Measurements from ENCODE around the gene NKD2. TPM values are rescaled to one million over a fixed set of nuclear protein-coding genes. Genes with fewer than 3 reads are reported as not detected.

The NKD2 gene
- total and polyA plus RNA-seq, 10 donors = 1.4 to 52.3 (median 14.9) TPM

GRCh38 chr5:1064383-1065142 lies 56.0 kb downstream of the NKD2 start:
- no peak for DNase-seq
- no peak overlapping the region for H3K27ac ChIP-seq
- intact Hi-C loops (cut with DNase I; ENCODE audit: low total_unique reads) = no loop called here
- WGBS, 5 donors = 87 to 91% (median 90%) methylated on average over 47 to 49 of the region's 49 CpGs
- peaks cover 0 to 3% (median 0%) of the 10 kb centered on the region in 6 donors for H3K4me1 ChIP-seq
- no peak overlapping the region for H3K4me3 ChIP-seq
- H3K9me3 ChIP-seq = no peaks in the 10 kb centered on the region
- peaks cover 0 to 97% (median 69%) of the 10 kb centered on the region in 6 donors for H3K36me3 ChIP-seq
- TF ChIP-seq, protein P1, sequence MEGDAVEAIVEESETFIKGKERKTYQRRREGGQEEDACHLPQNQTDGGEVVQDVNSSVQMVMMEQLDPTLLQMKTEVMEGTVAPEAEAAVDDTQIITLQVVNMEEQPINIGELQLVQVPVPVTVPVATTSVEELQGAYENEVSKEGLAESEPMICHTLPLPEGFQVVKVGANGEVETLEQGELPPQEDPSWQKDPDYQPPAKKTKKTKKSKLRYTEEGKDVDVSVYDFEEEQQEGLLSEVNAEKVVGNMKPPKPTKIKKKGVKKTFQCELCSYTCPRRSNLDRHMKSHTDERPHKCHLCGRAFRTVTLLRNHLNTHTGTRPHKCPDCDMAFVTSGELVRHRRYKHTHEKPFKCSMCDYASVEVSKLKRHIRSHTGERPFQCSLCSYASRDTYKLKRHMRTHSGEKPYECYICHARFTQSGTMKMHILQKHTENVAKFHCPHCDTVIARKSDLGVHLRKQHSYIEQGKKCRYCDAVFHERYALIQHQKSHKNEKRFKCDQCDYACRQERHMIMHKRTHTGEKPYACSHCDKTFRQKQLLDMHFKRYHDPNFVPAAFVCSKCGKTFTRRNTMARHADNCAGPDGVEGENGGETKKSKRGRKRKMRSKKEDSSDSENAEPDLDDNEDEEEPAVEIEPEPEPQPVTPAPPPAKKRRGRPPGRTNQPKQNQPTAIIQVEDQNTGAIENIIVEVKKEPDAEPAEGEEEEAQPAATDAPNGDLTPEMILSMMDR (IDR thresholded peaks at IDR 0.05 in 8 of 11, conservative IDR thresholded peaks at IDR 0.05 in 3 of 11) = no peak
- peak in 1 of 3 donors; percentile 15 for TF ChIP-seq POLR2AphosphoS5 (IDR thresholded peaks at IDR 0.05)
- no peaks in the 10 kb centered on the region for H3K27me3 ChIP-seq (replicated peaks in 1 of 7)

- WGBS, 5 donors = 85 to 95% (median 93%) methylated on average over 13 to 26 of the region's 26 CpGs
- Histone ChIP-seq H3K4me1 (peaks cover 0 to 3% (median 0%) of the 10 kb centered on the region in 6 donors), H3K4me3 (no peak overlapping the region), H3K36me3 (peaks cover 0 to 92% (median 64%) of the 10 kb centered on the region in 6 donors), H3K27ac (no peak overlapping the region), H3K27me3 (replicated peaks in 1 of 7) (no peaks in the 10 kb centered on the region), H3K9me3 (no peaks in the 10 kb centered on the region)
- intact Hi-C loops (cut with DNase I; ENCODE audit: low total_unique reads) = no loop called here
- DNase-seq = no peak
- TF ChIP-seq, protein P1 (IDR thresholded peaks at IDR 0.05 in 8 of 11, conservative IDR thresholded peaks at IDR 0.05 in 3 of 11) = no peak
- TF ChIP-seq POLR2AphosphoS5 (IDR thresholded peaks at IDR 0.05) = peak in 1 of 3 donors; percentile 50
- no peak for TF ChIP-seq POLR2A (IDR thresholded peaks at IDR 0.05)
Measured at GRCh38 chr5:1065143-1065750, 56.6 kb downstream of the NKD2 start.

GRCh38 chr5:1065891-1066650 lies 57.5 kb downstream of the NKD2 start:
- WGBS, 5 donors = 90 to 97% (median 91%) methylated on average over 6 to 16 of the region's 16 CpGs
- no peaks in the 10 kb centered on the region for H3K27me3 ChIP-seq (replicated peaks in 1 of 7)
- peaks cover 0 to 86% (median 59%) of the 10 kb centered on the region in 6 donors for H3K36me3 ChIP-seq
- DNase-seq = no peak
- no peaks in the 10 kb centered on the region for H3K9me3 ChIP-seq
- H3K27ac ChIP-seq = no peak overlapping the region
- H3K4me3 ChIP-seq = no peak overlapping the region
- TF ChIP-seq POLR2AphosphoS5 (IDR thresholded peaks at IDR 0.05) (no peak), POLR2A (IDR thresholded peaks at IDR 0.05) (no peak)
- TF ChIP-seq, protein P1 (IDR thresholded peaks at IDR 0.05 in 8 of 11, conservative IDR thresholded peaks at IDR 0.05 in 3 of 11) = no peak
- H3K4me1 ChIP-seq = peaks cover 0 to 3% (median 0%) of the 10 kb centered on the region in 6 donors
- intact Hi-C loops (cut with DNase I; ENCODE audit: low total_unique reads) = no loop called here
